ENCODE results near the gene EHHADH.

- TF ChIP-seq EZH2 (IDR thresholded peaks at IDR 0.05; ENCODE audit: insufficient read depth, poor library complexity, severe bottlenecking) (no peak), EZH2phosphoT487 (IDR thresholded peaks at IDR 0.05; ENCODE audit: insufficient read depth, low read depth) (no peak)
Observed at GRCh38 chr3:185155678-185156077, 98.2 kb downstream of the EHHADH start.

Measured in GM23248 (cell line).